GM18507 (cell line): ENCODE data around the gene AJUBA.
"Not testable (repeated sequence)": the region's sequence is repeated elsewhere in the genome, so short reads cannot be mapped to it uniquely, and the experiment has no call there.

Experiments used
- DNase-seq: peaks from one replicate; pipeline ENCODE4 v3.0.0; 2011; ENCODE audit warnings: low read depth; ENCODE audit not compliant: insufficient read length; ENCODE audit errors: extremely low spot score
- FAIRE-seq: peaks from 2 replicates; lab custom pipeline; 2011; peaks lifted over from hg19 to GRCh38; lab: Jason Lieb, UNC

AJUBA gene

GRCh38 chr14:22962061-22962676 is 20.2 kb downstream of the AJUBA start:
- DNase-seq = no peak
- FAIRE-seq = no peak

- DNase-seq = no peak
- FAIRE-seq = no peak
Observed at GRCh38 chr14:22955702-22956569, 26.4 kb downstream of the AJUBA start.

GRCh38 chr14:22952418-22952817 is 29.9 kb downstream of the AJUBA start:
- no peak for DNase-seq
- FAIRE-seq = no peak

- not testable (repeated sequence) for FAIRE-seq, DNase-seq
Observed at GRCh38 chr14:22951795-22952194, 30.6 kb downstream of the AJUBA start.

GRCh38 chr14:22945642-22946041 is 36.7 kb downstream of the AJUBA start:
- no peak for FAIRE-seq
- DNase-seq = no peak

- no peak for FAIRE-seq
- no peak for DNase-seq
Observed at GRCh38 chr14:22939684-22940083, 42.7 kb downstream of the AJUBA start.

- FAIRE-seq (no peak), DNase-seq (no peak)
Observed at GRCh38 chr14:22935156-22935555, 47.2 kb downstream of the AJUBA start.

GRCh38 chr14:22932146-22932545 is 50.2 kb downstream of the AJUBA start:
- FAIRE-seq (no peak), DNase-seq (no peak)

- no peak for DNase-seq
- FAIRE-seq = no peak
Observed at GRCh38 chr14:22929961-22930364, 52.4 kb downstream of the AJUBA start.

GRCh38 chr14:22929104-22929960 is 53.0 kb downstream of the AJUBA start, which contains the start of gene PRMT5:
PRMT5 (minus strand) TSS chr14:22929376; CDS start chr14:22929361, 15 bp downstream.
- FAIRE-seq (peak; percentile 98), DNase-seq (peak; percentile 85)

GRCh38 chr14:22928237-22929103 is 53.9 kb downstream of the AJUBA start:
- FAIRE-seq = no peak
- DNase-seq = no peak

GRCh38 chr14:22926316-22926715 is 56.0 kb downstream of the AJUBA start:
- DNase-seq = no peak
- no peak for FAIRE-seq

GRCh38 chr14:22925513-22925912 is 56.8 kb downstream of the AJUBA start:
- DNase-seq = no peak

GRCh38 chr14:22923746-22924145 is 58.6 kb downstream of the AJUBA start:
- FAIRE-seq (no peak), DNase-seq (no peak)

More at GRCh38 chr14:22925513-22925912, 56.8 kb downstream of the AJUBA start:
- FAIRE-seq = no peak

- FAIRE-seq (no peak), DNase-seq (no peak)
Observed at GRCh38 chr14:22922294-22922693, 60.1 kb downstream of the AJUBA start.
